ENCODE data around the gene ZC3H13. TPM values are rescaled to one million over a fixed set of nuclear protein-coding genes. Genes with fewer than 3 reads are reported as not detected.

Gene ZC3H13
- total and polyA plus RNA-seq, 2 of the 4 experiments (the other 2 are of a cell fraction), result 7.7 to 10.8 TPM

DNA sequence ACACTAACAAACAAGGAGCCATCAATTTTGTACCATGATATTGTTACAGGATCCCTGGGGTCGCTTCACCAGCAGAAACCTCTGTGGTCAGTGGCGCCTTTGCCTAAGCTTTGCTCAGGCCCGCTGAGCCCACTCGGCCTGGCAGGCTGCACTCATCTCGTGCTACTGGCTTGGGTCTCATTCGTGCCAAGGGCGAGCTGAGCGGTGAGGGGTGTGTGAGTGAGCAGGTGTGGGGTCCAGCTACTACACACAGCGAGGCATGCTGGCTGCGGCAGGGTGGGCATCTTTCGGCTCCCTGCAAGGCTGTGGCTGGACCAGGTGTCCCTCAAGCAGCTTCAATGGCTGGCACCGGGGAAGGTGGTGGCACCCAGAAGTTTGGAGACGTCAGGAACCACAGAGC, 33.2 kb upstream of the ZC3H13 start:
- BruUV-seq (replicated peaks), result no TSS peak
- H3K9me1 ChIP-seq (ENCODE audit: insufficient read depth, low read length), result no peaks in the 10 kb centered on the region
- no peak overlapping the region for H3K14ac ChIP-seq (replicated peaks; ENCODE audit: low read depth, low read length)
- H3K36me3 ChIP-seq (ENCODE audit: control insufficient read depth, insufficient read depth, low read length), result no peaks in the 10 kb centered on the region
- H3K27me3 ChIP-seq (ENCODE audit: control insufficient read depth, insufficient read depth, low read length), result peaks cover 2% of the 10 kb centered on the region; the same call in 1 of the 2 replicates
- dilution Hi-C loops (cut with HindIII; ENCODE audit: low sequenced_read_pairs, unreplicated experiment) (no loop called here), in situ Hi-C loops (cut with MboI; ENCODE audit: low sequenced_read_pairs) (no loop called here), intact Hi-C loops (cut with micrococcal nuclease) (no loop called here)
- no peak overlapping the region for H3K23ac ChIP-seq (ENCODE audit: low read depth, low read length)
- H3K4me3 ChIP-seq (ENCODE audit: insufficient read depth, low read depth, low read length), result no peak overlapping the region
- TF ChIP-seq, protein P1, sequence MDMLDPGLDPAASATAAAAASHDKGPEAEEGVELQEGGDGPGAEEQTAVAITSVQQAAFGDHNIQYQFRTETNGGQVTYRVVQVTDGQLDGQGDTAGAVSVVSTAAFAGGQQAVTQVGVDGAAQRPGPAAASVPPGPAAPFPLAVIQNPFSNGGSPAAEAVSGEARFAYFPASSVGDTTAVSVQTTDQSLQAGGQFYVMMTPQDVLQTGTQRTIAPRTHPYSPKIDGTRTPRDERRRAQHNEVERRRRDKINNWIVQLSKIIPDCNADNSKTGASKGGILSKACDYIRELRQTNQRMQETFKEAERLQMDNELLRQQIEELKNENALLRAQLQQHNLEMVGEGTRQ (IDR thresholded peaks at IDR 0.05; ENCODE audit: low read depth, low read length), result no peak
- TF ChIP-seq MXI1 (IDR thresholded peaks at IDR 0.05; ENCODE audit: borderline replicate concordance, low read depth, low read length) (no peak), FOS (IDR thresholded peaks at IDR 0.05; ENCODE audit: low read depth, low read length) (no peak), MAZ (IDR thresholded peaks at IDR 0.05; ENCODE audit: borderline replicate concordance, low read depth, low read length) (no peak)
- TF ChIP-seq, protein P2, sequence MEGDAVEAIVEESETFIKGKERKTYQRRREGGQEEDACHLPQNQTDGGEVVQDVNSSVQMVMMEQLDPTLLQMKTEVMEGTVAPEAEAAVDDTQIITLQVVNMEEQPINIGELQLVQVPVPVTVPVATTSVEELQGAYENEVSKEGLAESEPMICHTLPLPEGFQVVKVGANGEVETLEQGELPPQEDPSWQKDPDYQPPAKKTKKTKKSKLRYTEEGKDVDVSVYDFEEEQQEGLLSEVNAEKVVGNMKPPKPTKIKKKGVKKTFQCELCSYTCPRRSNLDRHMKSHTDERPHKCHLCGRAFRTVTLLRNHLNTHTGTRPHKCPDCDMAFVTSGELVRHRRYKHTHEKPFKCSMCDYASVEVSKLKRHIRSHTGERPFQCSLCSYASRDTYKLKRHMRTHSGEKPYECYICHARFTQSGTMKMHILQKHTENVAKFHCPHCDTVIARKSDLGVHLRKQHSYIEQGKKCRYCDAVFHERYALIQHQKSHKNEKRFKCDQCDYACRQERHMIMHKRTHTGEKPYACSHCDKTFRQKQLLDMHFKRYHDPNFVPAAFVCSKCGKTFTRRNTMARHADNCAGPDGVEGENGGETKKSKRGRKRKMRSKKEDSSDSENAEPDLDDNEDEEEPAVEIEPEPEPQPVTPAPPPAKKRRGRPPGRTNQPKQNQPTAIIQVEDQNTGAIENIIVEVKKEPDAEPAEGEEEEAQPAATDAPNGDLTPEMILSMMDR (conservative IDR thresholded peaks at IDR 0.05; ENCODE audit: low read depth, low read length), result no peak
- no peak overlapping the region for H4K8ac ChIP-seq (ENCODE audit: low read depth in 2 of 2, low read length in 2 of 2)
- no peak overlapping the region for H2BK120ac ChIP-seq (ENCODE audit: low read depth, low read length)
- no peak overlapping the region for H4K91ac ChIP-seq (ENCODE audit: insufficient read depth, low read depth, low read length)
- no peak overlapping the region for H2AK9ac ChIP-seq (replicated peaks; ENCODE audit: low read depth, low read length, poor library complexity)
- H3K27ac ChIP-seq (ENCODE audit: insufficient read depth, low read length), result no peak overlapping the region
- H3K79me1 ChIP-seq (ENCODE audit: low read depth in 1 of 2, low read length in 2 of 2), result no peaks in the 10 kb centered on the region
- ChIA-PET POLR2A (ENCODE audit: unreplicated experiment) (no interaction called here), CTCF (no interaction called here)
- no peaks in the 10 kb centered on the region for H3K4me1 ChIP-seq (ENCODE audit: control insufficient read depth, insufficient read depth, low read length)
- no peak overlapping the region for H3K9ac ChIP-seq (ENCODE audit: low read depth, low read length)
- no peak overlapping the region for H3K18ac ChIP-seq (ENCODE audit: low read depth, low read length)
- H2AFZ ChIP-seq (replicated peaks; ENCODE audit: low read length, poor library complexity), result no peak overlapping the region
- no peak overlapping the region for H2BK15ac ChIP-seq (ENCODE audit: low read depth, low read length)
- H2BK20ac ChIP-seq (ENCODE audit: low read depth, low read length), result no peak overlapping the region
- no peak overlapping the region for H2AK5ac ChIP-seq (ENCODE audit: low read depth, low read length)
- no peaks in the 10 kb centered on the region for H4K20me1 ChIP-seq (ENCODE audit: insufficient read depth, low read length)
- no peak for DNase-seq
- H3K4ac ChIP-seq (ENCODE audit: low read depth, low read length), result no peak overlapping the region
- no peak overlapping the region for H4K5ac ChIP-seq (ENCODE audit: low read depth, low read length)
- no peaks in the 10 kb centered on the region for H3K9me3 ChIP-seq (ENCODE audit: control insufficient read depth, insufficient read depth, low read length)
- H3K4me2 ChIP-seq (ENCODE audit: low read depth, low read length), result no peak overlapping the region
- ATAC-seq (ENCODE audit: low read depth), result no peak
- H3K56ac ChIP-seq (ENCODE audit: extremely low read depth, insufficient read depth, low read length), result no peak overlapping the region
- 79% methylated on average over 4 of the region's 13 CpGs; no CpG with 5 or more reads in 1 of the 2 experiments for WGBS, 2 experiments (ENCODE audit: extremely low coverage in 2 of 2, insufficient read length in 1 of 2)
- H2BK5ac ChIP-seq (ENCODE audit: low read depth, low read length, poor library complexity, severe bottlenecking), result no peak overlapping the region

All from IMR-90 (cell line).